Aorta (tissue), 5 donors: ENCODE data around the gene ARHGAP44. TPM values are rescaled to one million over a fixed set of nuclear protein-coding genes. Genes with fewer than 3 reads are reported as not detected.
A peak's percentile ranks its signal among the peaks of the same experiment; 100 is the strongest.
"Not testable (repeated sequence)": the region's sequence is repeated elsewhere in the genome, so short reads cannot be mapped to it uniquely, and the experiment has no call there.

Experiments
- ATAC-seq: fragments of 200-7000 bp; cut with Tn5 transposase; one replicate; pipeline ENCODE4 v1.9.1; 2022; ENCODE audit warnings: moderate library complexity; ENCODE audit not compliant: low FRiP score
- DNase-seq, 2 donors: peaks; one replicate each; pipeline ENCODE4 v3.0.0-alpha.2; 2020
- H3K27ac ChIP-seq, 2 donors: one replicate each; pipeline ENCODE4 v1.5.1; 2013; ENCODE audit warnings: low read length in 2 of 2, mild to moderate bottlenecking in 2 of 2, moderate library complexity in 2 of 2, control low read depth in 1 of 2, inconsistent platforms in 1 of 2, low read depth in 1 of 2
- H3K27me3 ChIP-seq, 2 donors: one replicate each; pipeline ENCODE4 v1.6.1; 2013; ENCODE audit warnings: control low read depth in 1 of 2, low read length in 1 of 2, mild to moderate bottlenecking in 1 of 2, moderate library complexity in 1 of 2; ENCODE audit not compliant: insufficient read depth in 2 of 2, control insufficient read depth in 1 of 2
- H3K36me3 ChIP-seq, 2 donors: one replicate each; pipeline ENCODE4 v1.6.1; 2013; ENCODE audit warnings: control low read depth in 1 of 2, low read length in 1 of 2, mild to moderate bottlenecking in 1 of 2; ENCODE audit not compliant: insufficient read depth in 2 of 2, control insufficient read depth in 1 of 2
- H3K4me1 ChIP-seq, 2 donors: one replicate each; pipeline ENCODE4 v1.6.1; 2013; ENCODE audit warnings: low read length in 2 of 2, control low read depth in 1 of 2, mild to moderate bottlenecking in 1 of 2, moderate library complexity in 1 of 2; ENCODE audit not compliant: insufficient read depth in 2 of 2, control insufficient read depth in 1 of 2
- H3K4me3 ChIP-seq, 2 donors: one replicate each; pipeline ENCODE4 v1.5.1; 2013; ENCODE audit warnings: low read length in 2 of 2, control low read depth in 1 of 2, mild to moderate bottlenecking in 1 of 2
- H3K9me3 ChIP-seq: one replicate; pipeline ENCODE4 v1.6.1; 2013; ENCODE audit warnings: mild to moderate bottlenecking, low read length; ENCODE audit not compliant: control insufficient read depth
- WGBS, 2 donors: extraction: QIAGEN DNeasy Blood & Tissue Kit; methylation state at CpG; one replicate each; pipeline ENCODE4 v1.1.7; 2013; 5-methylcytosine and 5-hydroxymethylcytosine counted together
- intact Hi-C, 2 donors: fragments of 100-400 bp; cut with DNase I; formaldehyde crosslinking; loops; one replicate each; pipeline versions ENCODE4 v1.14.2 to v1.15.0; 2022
- polyA plus RNA-seq, 2 donors: library from polyadenylated mRNA; stranded (reverse); fragments of 200-250 nt; gene quantifications; one replicate each; pipeline ENCODE4 v1.2.3, GENCODE V29; 2013
- total RNA-seq, 2 donors: library from RNA; stranded (reverse); fragmentation: NEBNext Ultra II Directional; extraction: Animal tissue kit (Norgen Biotek cat#: 25700); gene quantifications; one replicate each; pipeline ENCODE4 v1.2.1, GENCODE V29; 2021
- donor health status: healthy with polysubstance abuse.
- donor health status: Bipolar disorder and iron deficiency.
- donor health status: DM: no; HTN: no; CAD: no.
- donor health status: DM: no; HTN: no; CAD: no.
- donor health status: DM: yes; HTN: yes; CAD: no.

Gene ARHGAP44
- total and polyA plus RNA-seq, 4 donors, result 4.3 to 16.8 (median 10.0) TPM

DNA sequence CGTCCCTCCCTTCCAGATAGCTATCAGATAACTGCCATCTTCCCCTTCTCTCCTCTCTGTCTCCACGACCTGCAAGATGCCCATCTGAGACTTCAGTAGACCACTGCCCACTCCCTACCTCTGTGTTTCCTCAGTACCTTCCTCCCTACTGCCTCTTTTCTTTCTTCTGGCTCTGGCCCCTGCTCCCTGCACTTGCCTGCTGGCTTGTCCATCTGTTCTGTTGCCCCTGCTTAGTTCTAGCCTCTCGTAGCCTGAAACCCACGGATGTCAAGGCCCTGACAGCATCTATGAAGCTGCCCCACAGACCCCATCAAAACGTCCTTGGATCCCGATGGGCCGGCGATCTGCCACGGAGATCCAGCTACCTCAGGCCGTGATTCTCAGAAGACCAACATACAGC, 175.5 kb downstream of the ARHGAP44 start:
- Histone ChIP-seq H3K36me3 (no peaks in the 10 kb centered on the region), H3K9me3 (no peaks in the 10 kb centered on the region), H3K4me3 (no peak overlapping the region), H3K27ac (no peak overlapping the region), H3K4me1 (no peaks in the 10 kb centered on the region), H3K27me3 (no peaks in the 10 kb centered on the region)
- intact Hi-C loops, result no loop called here
- WGBS, 2 donors, result 87 to 93% methylated on average over 10 of the region's 10 CpGs
- no peak for DNase-seq
- ATAC-seq, result no peak

- Histone ChIP-seq H3K9me3 (no peaks in the 10 kb centered on the region), H3K27me3 (no peaks in the 10 kb centered on the region), H3K4me3 (no peak overlapping the region), H3K4me1 (no peaks in the 10 kb centered on the region), H3K36me3 (no peaks in the 10 kb centered on the region), H3K27ac (no peak overlapping the region)
- 80 to 93% methylated on average over 3 of the region's 3 CpGs for WGBS, 2 donors
- no peak for ATAC-seq
- intact Hi-C loops, result no loop called here
- DNase-seq, result no peak
These were observed 176.7 kb downstream of the ARHGAP44 start for GRCh38 chr17:12965988-12966387.

DNA sequence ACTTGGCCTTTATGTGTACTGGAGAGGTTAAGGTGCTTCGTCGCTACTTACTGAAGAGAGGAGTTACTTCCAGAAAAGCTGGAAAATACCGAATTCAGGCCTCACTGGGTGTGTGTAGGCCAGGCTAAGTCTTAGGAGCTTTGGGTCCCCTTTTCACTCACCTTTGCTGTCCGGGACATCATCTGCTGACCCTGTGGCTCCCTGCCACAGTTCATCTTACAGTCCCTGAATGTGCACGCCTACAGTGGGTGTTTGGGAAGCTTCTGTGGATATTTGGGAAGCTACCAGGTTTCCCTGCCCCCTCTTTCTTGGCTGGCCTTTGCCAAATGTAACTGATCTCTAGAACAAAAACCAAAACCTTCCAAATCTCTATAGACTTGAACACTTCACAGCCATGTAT, 177.1 kb downstream of the ARHGAP44 start:
- no peaks in the 10 kb centered on the region for H3K4me1 ChIP-seq
- DNase-seq (no peak), ATAC-seq (no peak)
- no peaks in the 10 kb centered on the region for H3K9me3 ChIP-seq
- H3K27me3 ChIP-seq, result no peaks in the 10 kb centered on the region
- intact Hi-C loops, result no loop called here
- no peak overlapping the region for H3K4me3 ChIP-seq
- 87 to 93% methylated on average over 5 of the region's 5 CpGs for WGBS, 2 donors
- H3K36me3 ChIP-seq, result no peaks in the 10 kb centered on the region
- H3K27ac ChIP-seq, result no peak overlapping the region

- Histone ChIP-seq H3K27ac (no peak overlapping the region), H3K27me3 (no peaks in the 10 kb centered on the region), H3K4me3 (no peak overlapping the region), H3K36me3 (no peaks in the 10 kb centered on the region), H3K4me1 (no peaks in the 10 kb centered on the region), H3K9me3 (no peaks in the 10 kb centered on the region)
- intact Hi-C loops, result no loop called here
- DNase-seq (no peak), ATAC-seq (no peak)
- 85 to 86% methylated on average over 11 of the region's 11 CpGs for WGBS, 2 donors
These were observed 178.7 kb downstream of the ARHGAP44 start for GRCh38 chr17:12967962-12968361.

GRCh38 chr17:12973496-12974004, 184.3 kb downstream of the ARHGAP44 start:
- Histone ChIP-seq H3K4me1 (no peaks in the 10 kb centered on the region), H3K36me3 (no peaks in the 10 kb centered on the region), H3K4me3 (peak overlapping the region in 1 of 2 donors; percentile 38), H3K9me3 (no peaks in the 10 kb centered on the region), H3K27ac (no peak overlapping the region), H3K27me3 (no peaks in the 10 kb centered on the region)
- DNase-seq (peak in 1 of 2 donors; percentile 76), ATAC-seq (peak; percentile 51)
- intact Hi-C loops, result no loop called here
- 2 to 4% methylated on average over 16 of the region's 16 CpGs for WGBS, 2 donors

DNA sequence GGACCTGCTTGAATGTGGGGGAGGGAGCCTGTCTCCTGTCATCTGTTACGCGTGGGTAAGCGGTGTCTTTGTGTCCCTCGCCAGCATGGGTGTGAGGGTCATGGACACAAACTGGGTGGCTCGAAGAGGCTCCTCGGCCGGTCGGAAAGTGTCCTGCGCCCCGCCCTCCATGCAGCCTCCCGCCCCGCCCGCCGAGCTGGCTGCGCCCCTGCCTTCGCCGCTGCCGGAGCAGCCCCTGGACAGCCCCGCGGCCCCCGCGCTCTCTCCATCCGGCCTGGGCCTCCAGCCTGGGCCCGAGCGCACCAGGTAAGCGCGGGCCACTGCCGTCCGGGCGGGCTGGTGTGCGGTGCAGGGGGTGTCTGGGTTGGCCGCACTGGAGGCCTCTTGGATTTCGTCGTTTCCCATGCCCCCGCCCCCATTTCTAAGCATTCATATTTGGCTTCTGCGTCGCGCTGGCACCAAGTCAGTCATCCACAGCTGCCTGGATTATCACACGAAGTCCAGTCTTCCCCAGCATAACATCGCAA, 184.8 kb downstream of the ARHGAP44 start:
- Histone ChIP-seq H3K4me1 (no peaks in the 10 kb centered on the region), H3K36me3 (no peaks in the 10 kb centered on the region), H3K9me3 (no peaks in the 10 kb centered on the region), H3K4me3 (peak overlapping the region in 1 of 2 donors; percentile 38), H3K27me3 (no peaks in the 10 kb centered on the region), H3K27ac (no peak overlapping the region)
- DNase-seq (peak in 1 of 2 donors; percentile 78), ATAC-seq (peak; percentile 61)
- 0 to 3% methylated on average over 24 to 40 of the region's 40 CpGs for WGBS, 2 donors
- intact Hi-C loops, result no loop called here

- no peaks in the 10 kb centered on the region for H3K4me1 ChIP-seq
- peak in 1 of 2 donors; percentile 58 for DNase-seq
- intact Hi-C loops, result no loop called here
- H3K27me3 ChIP-seq, result no peaks in the 10 kb centered on the region
- 83 to 91% methylated on average over 13 of the region's 13 CpGs for WGBS, 2 donors
- H3K27ac ChIP-seq, result no peak overlapping the region
- H3K36me3 ChIP-seq, result no peaks in the 10 kb centered on the region
- no peak overlapping the region for H3K4me3 ChIP-seq
- no peak for ATAC-seq
- H3K9me3 ChIP-seq, result no peaks in the 10 kb centered on the region
These were observed 187.9 kb downstream of the ARHGAP44 start for GRCh38 chr17:12977008-12977751.

DNA sequence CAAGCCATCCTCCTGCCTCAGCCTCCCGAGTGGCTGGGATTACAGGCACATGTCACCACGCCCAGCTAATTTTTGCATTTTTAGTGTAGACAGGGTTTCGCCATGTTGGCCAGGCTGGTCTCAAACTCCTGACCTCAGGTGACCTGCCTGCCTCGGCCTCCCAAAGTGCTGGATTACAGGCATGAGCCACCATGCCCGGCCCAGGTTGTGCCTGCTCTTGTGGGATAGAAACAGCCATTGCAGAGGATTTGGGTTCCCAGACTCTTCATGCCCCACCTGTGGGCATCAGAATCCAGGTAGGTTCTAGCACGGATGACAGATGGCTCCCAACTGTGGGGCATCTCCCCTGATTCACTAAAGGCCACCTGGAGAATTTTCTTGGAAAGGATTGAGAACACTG, 189.5 kb downstream of the ARHGAP44 start:
- peak in 1 of 2 donors; percentile 59 for DNase-seq
- H3K4me3 ChIP-seq, H3K27me3 ChIP-seq, intact Hi-C loops, H3K27ac ChIP-seq, H3K36me3 ChIP-seq, H3K9me3 ChIP-seq, ATAC-seq, H3K4me1 ChIP-seq: not testable (repeated sequence)
- WGBS, 2 donors, result 94 to 96% methylated on average over 6 of the region's 6 CpGs

- no peak for ATAC-seq
These were observed 189.9 kb downstream of the ARHGAP44 start for GRCh38 chr17:12979246-12979645.

More at GRCh38 chr17:12979246-12979645, 189.9 kb downstream of the ARHGAP44 start:
- 87 to 91% methylated on average over 5 of the region's 5 CpGs for WGBS, 2 donors
- no peaks in the 10 kb centered on the region for H3K9me3 ChIP-seq
- H3K36me3 ChIP-seq, result no peaks in the 10 kb centered on the region
- H3K27me3 ChIP-seq, result no peaks in the 10 kb centered on the region
- no peak overlapping the region for H3K4me3 ChIP-seq
- intact Hi-C loops, result no loop called here
- H3K27ac ChIP-seq, result no peak overlapping the region
- peak in 1 of 2 donors; percentile 46 for DNase-seq
- no peaks in the 10 kb centered on the region for H3K4me1 ChIP-seq
